MM.1S (cell line): ENCODE measurements around the gene LMTK3.

ENCODE experiments used
- DNase-seq: peaks from one replicate; pipeline ENCODE4 v3.0.0-alpha.2; 2015
- H2AFZ ChIP-seq: fragments of 300-600 bp; sonication (generic); 2 replicates; pipeline ENCODE4 v1.6.0; 2016; ENCODE audit warnings: antibody characterized with exemption, low read length
- H3F3A ChIP-seq: fragments of 300-600 bp; sonication (generic); 2 replicates; pipeline ENCODE4 v1.6.1; 2016; ENCODE audit warnings: mild to moderate bottlenecking, antibody characterized with exemption, low read length, moderate library complexity, mixed read lengths; ENCODE audit not compliant: insufficient read depth
- H3K27ac ChIP-seq: fragments of 300-600 bp; sonication (generic); 2 replicates; pipeline ENCODE4 v1.5.1; 2016; ENCODE audit warnings: mild to moderate bottlenecking, low read length
- H3K27me3 ChIP-seq: fragments of 300-600 bp; sonication (generic); replicated peaks from 2 replicates; pipeline ENCODE4 v1.6.0; 2016; ENCODE audit warnings: low read length; ENCODE audit not compliant: insufficient read depth
- H3K36me3 ChIP-seq: fragments of 300-600 bp; sonication (generic); replicated peaks from 2 replicates; pipeline ENCODE4 v1.6.1; 2016; ENCODE audit warnings: mild to moderate bottlenecking, low read length, mixed read lengths; ENCODE audit not compliant: insufficient read depth
- H3K4me1 ChIP-seq: fragments of 300-600 bp; sonication (generic); 2 replicates; pipeline ENCODE4 v1.6.1; 2016; ENCODE audit warnings: low read length, mixed read lengths
- H3K4me2 ChIP-seq: fragments of 300-600 bp; sonication (generic); 2 replicates; pipeline ENCODE4 v1.6.0; 2016; ENCODE audit warnings: low read depth, low read length
- H3K4me3 ChIP-seq: fragments of 300-600 bp; sonication (generic); 2 replicates; pipeline ENCODE4 v1.5.1; 2016; ENCODE audit warnings: low read length, mixed read lengths
- H3K79me2 ChIP-seq: fragments of 300-600 bp; sonication (generic); 2 replicates; pipeline ENCODE4 v1.6.1; 2016; ENCODE audit warnings: mixed run types, low read length, mixed read lengths
- H3K9ac ChIP-seq: fragments of 300-600 bp; sonication (generic); 2 replicates; pipeline ENCODE4 v1.6.1; 2016; ENCODE audit warnings: low read length, mixed read lengths
- H3K9me2 ChIP-seq: fragments of 300-600 bp; sonication (generic); replicated peaks from 2 replicates; pipeline ENCODE4 v1.6.1; 2016; ENCODE audit warnings: mild to moderate bottlenecking, low read length, mixed read lengths; ENCODE audit not compliant: insufficient read depth
- H3K9me3 ChIP-seq: fragments of 300-600 bp; sonication (generic); replicated peaks from 2 replicates; pipeline ENCODE4 v1.6.1; 2016; ENCODE audit warnings: mild to moderate bottlenecking, low read length, mixed read lengths; ENCODE audit not compliant: insufficient read depth
- H4K20me1 ChIP-seq: fragments of 300-600 bp; sonication (generic); 2 replicates; pipeline ENCODE4 v1.6.1; 2016; ENCODE audit warnings: mild to moderate bottlenecking, low read length, moderate library complexity, mixed read lengths; ENCODE audit not compliant: insufficient read depth
- CTCF ChIP-seq: fragments of 300-600 bp; sonication (generic); IDR thresholded peaks from 2 replicates; pipeline ENCODE4 v1.5.1; 2016; ENCODE audit warnings: antibody characterized with exemption, low read length, mixed read lengths
- EZH2 ChIP-seq: fragments of 300-600 bp; sonication (generic); optimal IDR thresholded peaks from 2 replicates; pipeline ENCODE3; 2017; ENCODE audit warnings: low read depth, mild to moderate bottlenecking, antibody characterized with exemption, low read length, mixed read lengths
- EZH2phosphoT487 ChIP-seq: fragments of 300-600 bp; sonication (generic); IDR thresholded peaks from 2 replicates; pipeline ENCODE4 v1.6.1; 2018; ENCODE audit warnings: antibody characterized with exemption, low read length

The LMTK3 gene

GRCh38 chr19:48498595-48499311, 12.9 kb downstream of the LMTK3 start:
- TF ChIP-seq CTCF (no peak), EZH2 (no peak), EZH2phosphoT487 (no peak)
- no peaks in the 10 kb centered on the region for H4K20me1 ChIP-seq
- no peak for DNase-seq
- no peak overlapping the region for H3K4me2 ChIP-seq
- H3K4me3 ChIP-seq: no peak overlapping the region
- no peak overlapping the region for H3K9ac ChIP-seq
- H2AFZ ChIP-seq: no peak overlapping the region
- no peaks in the 10 kb centered on the region for H3K4me1 ChIP-seq
- H3K9me2 ChIP-seq: no peaks in the 10 kb centered on the region
- no peak overlapping the region for H3K27ac ChIP-seq
- no peaks in the 10 kb centered on the region for H3F3A ChIP-seq
- H3K79me2 ChIP-seq: no peaks in the 10 kb centered on the region
- H3K36me3 ChIP-seq: no peaks in the 10 kb centered on the region
- H3K27me3 ChIP-seq: peaks cover 58% of the 10 kb centered on the region
- no peaks in the 10 kb centered on the region for H3K9me3 ChIP-seq

GRCh38 chr19:48497728-48498594, 13.7 kb downstream of the LMTK3 start:
- Histone ChIP-seq H3K9me2 (no peaks in the 10 kb centered on the region), H3F3A (no peaks in the 10 kb centered on the region), H3K4me2 (no peak overlapping the region), H4K20me1 (no peaks in the 10 kb centered on the region), H3K36me3 (no peaks in the 10 kb centered on the region), H3K27me3 (peaks cover 58% of the 10 kb centered on the region), H3K4me3 (no peak overlapping the region), H3K9ac (no peak overlapping the region), H3K27ac (no peak overlapping the region), H3K9me3 (no peaks in the 10 kb centered on the region), H2AFZ (no peak overlapping the region), H3K79me2 (no peaks in the 10 kb centered on the region), H3K4me1 (no peaks in the 10 kb centered on the region)
- no peak for DNase-seq
- TF ChIP-seq EZH2 (peak; percentile 95), CTCF (no peak), EZH2phosphoT487 (no peak)

- H3K4me1 ChIP-seq: 0 out of 2 replicates have a peak, but pooled peaks cover 5% of the 10 kb centered on the region
- no peaks in the 10 kb centered on the region for H3K36me3 ChIP-seq
- TF ChIP-seq EZH2phosphoT487 (no peak), EZH2 (no peak), CTCF (no peak)
- DNase-seq: no peak
- no peaks in the 10 kb centered on the region for H4K20me1 ChIP-seq
- H2AFZ ChIP-seq: no peak overlapping the region
- no peak overlapping the region for H3K4me2 ChIP-seq
- H3K4me3 ChIP-seq: no peak overlapping the region
- H3K27ac ChIP-seq: no peak overlapping the region
- no peak overlapping the region for H3K9ac ChIP-seq
- no peaks in the 10 kb centered on the region for H3K79me2 ChIP-seq
- H3K9me2 ChIP-seq: no peaks in the 10 kb centered on the region
- peaks cover 58% of the 10 kb centered on the region for H3K27me3 ChIP-seq
- no peaks in the 10 kb centered on the region for H3K9me3 ChIP-seq
- no peaks in the 10 kb centered on the region for H3F3A ChIP-seq
These were observed 14.5 kb downstream of the LMTK3 start for GRCh38 chr19:48496959-48497727.
